Middle frontal gyrus (tissue), 1 donor: ENCODE measurements around the gene BANK1.
A peak's percentile ranks its signal among the peaks of the same experiment; 100 is the strongest.

Source experiments
- DNase-seq: peaks from one replicate; pipeline ENCODE4 v3.0.0-alpha.2; 2015; ENCODE audit warnings: low spot score; ENCODE audit errors: extremely low spot score

The BANK1 gene

GRCh38 chr4:101956068-101956825 is 165.7 kb downstream of the BANK1 start:
- no peak for DNase-seq

GRCh38 chr4:101958547-101958946 is 168.0 kb downstream of the BANK1 start:
- DNase-seq, result no peak

GRCh38 chr4:101960431-101960830 is 169.9 kb downstream of the BANK1 start:
- no peak for DNase-seq

- no peak for DNase-seq
Observed at GRCh38 chr4:101961144-101961543, 170.6 kb downstream of the BANK1 start.

- DNase-seq, result no peak
Observed at GRCh38 chr4:101967697-101968346, 177.3 kb downstream of the BANK1 start.

GRCh38 chr4:101968364-101968763 is 177.8 kb downstream of the BANK1 start:
- no peak for DNase-seq

- no peak for DNase-seq
Observed at GRCh38 chr4:101969965-101970364, 179.4 kb downstream of the BANK1 start.

- DNase-seq, result no peak
Observed at GRCh38 chr4:101970547-101971155, 180.1 kb downstream of the BANK1 start.

GRCh38 chr4:101972791-101973190 is 182.3 kb downstream of the BANK1 start:
- no peak for DNase-seq

- DNase-seq, result no peak
Observed at GRCh38 chr4:101973361-101973760, 182.8 kb downstream of the BANK1 start.

- DNase-seq, result peak; percentile 33
Observed at GRCh38 chr4:101977076-101977475, 186.5 kb downstream of the BANK1 start.

GRCh38 chr4:101981756-101982155 is 191.2 kb downstream of the BANK1 start:
- no peak for DNase-seq

- DNase-seq, result no peak
Observed at GRCh38 chr4:101983835-101984234, 193.3 kb downstream of the BANK1 start.

GRCh38 chr4:101987623-101988243 is 197.2 kb downstream of the BANK1 start:
- no peak for DNase-seq

GRCh38 chr4:101989551-101989950 is 199.0 kb downstream of the BANK1 start:
- no peak for DNase-seq

GRCh38 chr4:101992446-101992845 is 201.9 kb downstream of the BANK1 start:
- DNase-seq, result no peak

- DNase-seq, result no peak
Observed at GRCh38 chr4:101993002-101993841, 202.7 kb downstream of the BANK1 start.

- DNase-seq, result no peak
Observed at GRCh38 chr4:101993842-101994775, 203.6 kb downstream of the BANK1 start.

GRCh38 chr4:102007959-102008425 is 217.5 kb downstream of the BANK1 start:
- DNase-seq, result no peak

- no peak for DNase-seq
Observed at GRCh38 chr4:102008711-102009110, 218.2 kb downstream of the BANK1 start.
